IMR-90 (cell line): Measurements from ENCODE around the gene ALPP. TPM values are rescaled to one million over a fixed set of nuclear protein-coding genes. Genes with fewer than 3 reads are reported as not detected.

Experiments used
- ATAC-seq: fragments of 200-7000 bp; cut with Tn5 transposase; 2 replicates; pipeline ENCODE4 v1.9.1; 2020; ENCODE audit warnings: low read depth, mild to moderate bottlenecking, moderate library complexity
- BruUV-seq: library from RNA; stranded (reverse); fragments of 400-500 nt; replicated peaks from 2 replicates; lab custom pipeline; 2021; lab: Mats Ljungman, UMichigan
- CTCF ChIA-PET: fragments of 300-600 bp; formaldehyde crosslinking; extraction: SDS; loops from one replicate; lab custom pipeline; 2021; ENCODE audit warnings: antibody characterized with exemption; lab: Yijun Ruan, JAX
- POLR2A ChIA-PET: fragments of 300-600 bp; sonication (Branson Sonifier 250); formaldehyde crosslinking; loops from one replicate; lab custom pipeline; 2022; ENCODE audit warnings: antibody characterized with exemption; ENCODE audit not compliant: unreplicated experiment; lab: Charles Lee
- DNase-seq: peaks from one replicate; pipeline ENCODE4 v3.0.0; 2013
- H2AFZ ChIP-seq: replicated peaks from 2 replicates; pipeline ENCODE3; 2013; ENCODE audit warnings: low read length, mild to moderate bottlenecking; ENCODE audit not compliant: poor library complexity
- H2AK5ac ChIP-seq: 2 replicates; pipeline ENCODE4 v1.6.1; 2013; ENCODE audit warnings: low read depth, low read length, inconsistent platforms
- H2AK9ac ChIP-seq: replicated peaks from 2 replicates; pipeline ENCODE3; 2013; ENCODE audit warnings: mild to moderate bottlenecking, low read depth, low read length, moderate library complexity; ENCODE audit not compliant: poor library complexity
- H2BK120ac ChIP-seq: 2 replicates; pipeline ENCODE4 v1.6.1; 2013; ENCODE audit warnings: low read depth, low read length, inconsistent platforms
- H2BK15ac ChIP-seq: 3 replicates; pipeline ENCODE4 v1.6.1; 2013; ENCODE audit warnings: low read depth, low read length, inconsistent platforms
- H2BK20ac ChIP-seq: 2 replicates; pipeline ENCODE4 v1.6.1; 2013; ENCODE audit warnings: low read depth, mild to moderate bottlenecking, inconsistent platforms, low read length, moderate library complexity
- H2BK5ac ChIP-seq: 2 replicates; pipeline ENCODE4 v1.6.1; 2013; ENCODE audit warnings: mild to moderate bottlenecking, low read depth, low read length, inconsistent platforms; ENCODE audit not compliant: poor library complexity, severe bottlenecking
- H3K14ac ChIP-seq: replicated peaks from 2 replicates; pipeline ENCODE4 v1.6.1; 2013; ENCODE audit warnings: low read depth, low read length, inconsistent platforms
- H3K18ac ChIP-seq: 2 replicates; pipeline ENCODE4 v1.6.1; 2013; ENCODE audit warnings: low read depth, low read length, control low read depth
- H3K23ac ChIP-seq: 2 replicates; pipeline ENCODE4 v1.6.1; 2013; ENCODE audit warnings: low read depth, low read length, inconsistent platforms
- H3K27ac ChIP-seq: 2 replicates; pipeline ENCODE4 v1.5.1; 2013; ENCODE audit warnings: mild to moderate bottlenecking, control low read depth, low read length; ENCODE audit not compliant: insufficient read depth
- H3K27me3 ChIP-seq: 2 replicates; pipeline ENCODE4 v1.6.1; 2013; ENCODE audit warnings: low read length; ENCODE audit not compliant: control insufficient read depth, insufficient read depth
- H3K36me3 ChIP-seq: 2 replicates; pipeline ENCODE4 v1.6.1; 2013; ENCODE audit warnings: low read length, mixed read lengths; ENCODE audit not compliant: control insufficient read depth, insufficient read depth
- H3K4ac ChIP-seq: 2 replicates; pipeline ENCODE4 v1.6.1; 2013; ENCODE audit warnings: low read depth, low read length, inconsistent platforms
- H3K4me1 ChIP-seq: 2 replicates; pipeline ENCODE4 v1.6.1; 2013; ENCODE audit warnings: low read length, mixed read lengths; ENCODE audit not compliant: control insufficient read depth, insufficient read depth
- H3K4me2 ChIP-seq: 2 replicates; pipeline ENCODE4 v1.6.1; 2013; ENCODE audit warnings: low read depth, mild to moderate bottlenecking, control low read depth, low read length, moderate library complexity
- H3K4me3 ChIP-seq: 2 replicates; pipeline ENCODE4 v1.5.1; 2013; ENCODE audit warnings: low read depth, mild to moderate bottlenecking, control low read depth, low read length, moderate library complexity; ENCODE audit not compliant: insufficient read depth
- H3K56ac ChIP-seq: 2 replicates; pipeline ENCODE4 v1.6.1; 2013; ENCODE audit warnings: low read length, inconsistent platforms; ENCODE audit not compliant: insufficient read depth; ENCODE audit errors: extremely low read depth
- H3K79me1 ChIP-seq, 2 experiments: 2 replicates each; pipeline ENCODE4 v1.6.1; 2013; ENCODE audit warnings: low read length in 2 of 2, inconsistent platforms in 1 of 2, low read depth in 1 of 2
- H3K9ac ChIP-seq: 2 replicates; pipeline ENCODE4 v1.6.1; 2013; ENCODE audit warnings: low read depth, low read length, control low read depth
- H3K9me1 ChIP-seq: 2 replicates; pipeline ENCODE4 v1.6.1; 2013; ENCODE audit warnings: low read length, inconsistent platforms; ENCODE audit not compliant: insufficient read depth
- H3K9me3 ChIP-seq: 2 replicates; pipeline ENCODE4 v1.6.1; 2013; ENCODE audit warnings: low read length; ENCODE audit not compliant: control insufficient read depth, insufficient read depth
- H4K20me1 ChIP-seq: 2 replicates; pipeline ENCODE4 v1.6.1; 2013; ENCODE audit warnings: low read length, inconsistent platforms; ENCODE audit not compliant: insufficient read depth
- H4K5ac ChIP-seq: 2 replicates; pipeline ENCODE4 v1.6.1; 2013; ENCODE audit warnings: mild to moderate bottlenecking, low read depth, low read length, control low read depth
- H4K8ac ChIP-seq, 2 experiments: 2 replicates each; pipeline ENCODE4 v1.6.1; 2013; ENCODE audit warnings: low read depth in 2 of 2, low read length in 2 of 2, control low read depth in 1 of 2, inconsistent platforms in 1 of 2
- H4K91ac ChIP-seq: 2 replicates; pipeline ENCODE4 v1.6.1; 2013; ENCODE audit warnings: low read depth, low read length, inconsistent platforms; ENCODE audit not compliant: insufficient read depth
- RAD21 ChIP-seq: IDR thresholded peaks from 2 replicates; pipeline ENCODE4 v1.6.1; 2012; ENCODE audit warnings: low read length, improper control_type of control experiment
- RCOR1 ChIP-seq: IDR thresholded peaks from 2 replicates; pipeline ENCODE4 v1.6.1; 2012; ENCODE audit warnings: mild to moderate bottlenecking, low read length, improper control_type of control experiment; ENCODE audit not compliant: insufficient replicate concordance
- WGBS, 2 experiments: methylation state at CpG; one replicate each; pipeline versions ENCODE4 v1.1.5 to v1.1.7; 2013; ENCODE audit warnings: missing lambda C conversion rate in 2 of 2; ENCODE audit not compliant: insufficient read length in 1 of 2; ENCODE audit errors: extremely low coverage in 2 of 2; 5-methylcytosine and 5-hydroxymethylcytosine counted together
- dilution Hi-C: fragments of 300-500 bp; cut with HindIII; formaldehyde crosslinking; loops from one replicate; pipeline ENCODE4 v1.14.3; 2018; ENCODE audit warnings: low sequenced_read_pairs; ENCODE audit not compliant: unreplicated experiment
- in situ Hi-C: fragments of 300-500 bp; cut with MboI; formaldehyde crosslinking; loops from 3 replicates; pipeline ENCODE4 v1.14.3; 2019; ENCODE audit warnings: low sequenced_read_pairs, inconsistent platforms, mixed read lengths
- intact Hi-C: fragments of 100-400 bp; cut with micrococcal nuclease; formaldehyde crosslinking; loops from 2 replicates; pipeline ENCODE4 v1.10.0; 2022
- polyA plus RNA-seq, 3 experiments: library from polyadenylated mRNA; depleted of rRNA; stranded (reverse); fragments of >200 nt; gene quantifications; 2 replicates each; pipeline ENCODE4 v1.2.3, GENCODE V29; 2012; ENCODE audit warnings: low replicate concordance in 1 of 3
- total RNA-seq: library from RNA; depleted of rRNA; stranded (reverse); fragments of >200 nt; gene quantifications from 2 replicates; pipeline ENCODE4 v1.2.3, GENCODE V29; 2012
- TF ChIP-seq, protein P1 (sequence below): fragments of 150-350 bp; IDR thresholded peaks from 2 replicates; pipeline ENCODE4 v1.6.1; 2016; ENCODE audit warnings: low read depth, mild to moderate bottlenecking, low read length, moderate library complexity, borderline replicate concordance

ALPP gene
- total and polyA plus RNA-seq, 2 of the 4 experiments (the other 2 are of a cell fraction) = not detected

DNA sequence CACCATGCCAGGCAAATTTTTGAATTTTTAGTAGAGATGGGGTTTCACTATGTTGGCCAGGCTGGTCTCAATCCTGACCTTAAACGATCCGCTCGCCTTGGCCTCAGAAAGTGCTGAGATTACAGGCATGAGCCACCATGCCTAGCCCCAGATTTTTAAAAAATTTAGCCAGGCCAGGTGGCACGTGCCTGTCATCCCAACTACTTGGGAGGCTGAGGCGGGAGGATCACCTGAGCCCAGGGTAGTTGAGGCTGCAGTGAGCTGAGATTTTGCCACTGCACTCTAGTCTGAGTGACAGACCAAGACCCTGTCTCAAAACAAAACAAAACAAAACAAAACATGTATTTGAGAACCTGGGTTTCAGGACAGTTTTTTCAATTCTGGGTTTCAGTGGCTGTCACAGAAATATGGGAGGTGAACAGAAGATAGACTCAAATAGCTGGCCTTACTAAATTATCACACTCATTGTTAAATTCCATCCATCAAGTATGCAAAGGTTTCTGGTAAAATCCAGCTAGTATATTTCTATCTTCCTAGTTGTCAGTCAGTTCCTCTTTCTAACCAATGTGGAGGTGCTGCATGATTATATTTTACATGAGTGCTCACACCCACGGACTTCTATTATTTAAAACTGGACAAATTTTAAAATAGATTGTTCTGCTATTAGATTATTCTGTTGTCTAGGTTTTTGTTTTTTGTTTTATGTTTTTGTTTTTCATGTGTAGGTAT is 33.5 kb downstream of the ALPP start:
- no peak overlapping the region for H2BK120ac ChIP-seq
- H4K8ac ChIP-seq = no peak overlapping the region
- H2AK9ac ChIP-seq = no peak overlapping the region
- H3K4ac ChIP-seq = no peak overlapping the region
- ChIA-PET POLR2A (no interaction called here), CTCF (interaction anchor here (0.6 to 1.1 kb wide), 2 partner anchors 10 to 26 kb away, joined by 3 to 4 read pairs; no protein-coding TSS in a partner anchor)
- no peak overlapping the region for H4K91ac ChIP-seq
- H3K14ac ChIP-seq = no peak overlapping the region
- H3K4me3 ChIP-seq = no peak overlapping the region
- no peak overlapping the region for H3K56ac ChIP-seq
- intact Hi-C loops = no loop called here
- H3K36me3 ChIP-seq = no peaks in the 10 kb centered on the region
- DNase-seq (no peak), ATAC-seq (no peak)
- H2AFZ ChIP-seq = no peak overlapping the region
- no peak overlapping the region for H2BK15ac ChIP-seq
- no peak overlapping the region for H3K18ac ChIP-seq
- H4K20me1 ChIP-seq = no peaks in the 10 kb centered on the region
- no peak overlapping the region for H2BK5ac ChIP-seq
- H3K79me1 ChIP-seq = no peaks in the 10 kb centered on the region
- H3K9me1 ChIP-seq = no peaks in the 10 kb centered on the region
- H2AK5ac ChIP-seq = no peak overlapping the region
- no peaks in the 10 kb centered on the region for H3K9me3 ChIP-seq
- H4K5ac ChIP-seq = no peak overlapping the region
- TF ChIP-seq RCOR1 (no peak), RAD21 (no peak)
- TF ChIP-seq, protein P1, sequence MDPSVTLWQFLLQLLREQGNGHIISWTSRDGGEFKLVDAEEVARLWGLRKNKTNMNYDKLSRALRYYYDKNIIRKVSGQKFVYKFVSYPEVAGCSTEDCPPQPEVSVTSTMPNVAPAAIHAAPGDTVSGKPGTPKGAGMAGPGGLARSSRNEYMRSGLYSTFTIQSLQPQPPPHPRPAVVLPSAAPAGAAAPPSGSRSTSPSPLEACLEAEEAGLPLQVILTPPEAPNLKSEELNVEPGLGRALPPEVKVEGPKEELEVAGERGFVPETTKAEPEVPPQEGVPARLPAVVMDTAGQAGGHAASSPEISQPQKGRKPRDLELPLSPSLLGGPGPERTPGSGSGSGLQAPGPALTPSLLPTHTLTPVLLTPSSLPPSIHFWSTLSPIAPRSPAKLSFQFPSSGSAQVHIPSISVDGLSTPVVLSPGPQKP = no peak
- no peaks in the 10 kb centered on the region for H3K4me1 ChIP-seq
- no TSS peak for BruUV-seq
- 96% methylated on average over 3 of the region's 6 CpGs; no CpG with 5 or more reads in 1 of the 2 experiments for WGBS, 2 experiments
- H3K9ac ChIP-seq = no peak overlapping the region
- no peak overlapping the region for H3K4me2 ChIP-seq
- H2BK20ac ChIP-seq = no peak overlapping the region
- no peak overlapping the region for H3K23ac ChIP-seq
- H3K27me3 ChIP-seq = peaks cover 50% of the 10 kb centered on the region
- dilution Hi-C loops = no loop called here
- H3K27ac ChIP-seq = no peak overlapping the region
- in situ Hi-C loops = no loop called here
